KOPT-K1 (cell line): ENCODE data around the gene THRAP3.

Experiments used
- H3K27ac ChIP-seq: fragments of 200-600 bp; sonication (generic); 2 replicates; pipeline ENCODE4 v1.5.1; 2016; ENCODE audit warnings: antibody characterized with exemption, mild to moderate bottlenecking, low read depth, low read length; ENCODE audit not compliant: poor library complexity, severe bottlenecking
- H3K36me3 ChIP-seq: fragments of 200-600 bp; sonication (generic); 2 replicates; pipeline ENCODE4 v1.5.1; 2017; ENCODE audit warnings: antibody characterized with exemption, mild to moderate bottlenecking, low read length, moderate library complexity; ENCODE audit not compliant: insufficient read depth
- H3K9me3 ChIP-seq: fragments of 200-600 bp; sonication (generic); 2 replicates; pipeline ENCODE4 v1.5.1; 2017; ENCODE audit warnings: antibody characterized with exemption, low read length, mild to moderate bottlenecking; ENCODE audit not compliant: insufficient read depth, poor library complexity, severe bottlenecking

Gene THRAP3

GRCh38 chr1:36253161-36253862 is 29.1 kb downstream of the THRAP3 start:
- Histone ChIP-seq H3K27ac (no peak overlapping the region), H3K9me3 (no peaks in the 10 kb centered on the region), H3K36me3 (peaks cover 73% of the 10 kb centered on the region)

- H3K9me3 ChIP-seq: no peaks in the 10 kb centered on the region
- H3K27ac ChIP-seq: no peak overlapping the region
- peaks cover 82% of the 10 kb centered on the region for H3K36me3 ChIP-seq
Observed at GRCh38 chr1:36256558-36257374, 32.5 kb downstream of the THRAP3 start.

GRCh38 chr1:36257375-36257767 is 33.1 kb downstream of the THRAP3 start:
- Histone ChIP-seq H3K36me3 (peaks cover 86% of the 10 kb centered on the region), H3K27ac (no peak overlapping the region), H3K9me3 (no peaks in the 10 kb centered on the region)

GRCh38 chr1:36258960-36259344 is 34.7 kb downstream of the THRAP3 start:
- H3K27ac ChIP-seq: no peak overlapping the region

DNA sequence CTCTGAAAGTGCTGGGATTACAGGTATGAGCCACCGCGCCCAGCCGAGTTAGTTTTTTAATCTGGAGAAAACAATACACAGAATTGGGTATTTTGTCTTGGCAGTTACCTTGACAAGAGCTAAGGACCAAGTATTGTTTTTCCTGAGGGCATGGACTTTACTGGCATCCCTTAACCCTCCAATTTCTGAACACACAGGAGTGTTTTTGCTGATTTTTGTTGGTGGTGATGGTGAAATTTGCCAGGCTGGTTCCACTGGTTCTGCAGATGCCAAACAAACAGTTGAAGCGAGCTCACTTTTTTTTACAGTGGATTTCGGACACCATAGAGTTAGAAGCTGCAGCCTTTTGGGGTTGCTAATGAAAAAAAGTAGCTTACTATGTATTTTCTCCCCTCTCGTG is 44.7 kb downstream of the THRAP3 start:
- H3K9me3 ChIP-seq: no peaks in the 10 kb centered on the region
- H3K27ac ChIP-seq: no peak overlapping the region
- H3K36me3 ChIP-seq: peaks cover 94% of the 10 kb centered on the region

More at GRCh38 chr1:36258960-36259344, 34.7 kb downstream of the THRAP3 start:
- Histone ChIP-seq H3K36me3 (peaks cover 88% of the 10 kb centered on the region), H3K9me3 (no peaks in the 10 kb centered on the region)

DNA sequence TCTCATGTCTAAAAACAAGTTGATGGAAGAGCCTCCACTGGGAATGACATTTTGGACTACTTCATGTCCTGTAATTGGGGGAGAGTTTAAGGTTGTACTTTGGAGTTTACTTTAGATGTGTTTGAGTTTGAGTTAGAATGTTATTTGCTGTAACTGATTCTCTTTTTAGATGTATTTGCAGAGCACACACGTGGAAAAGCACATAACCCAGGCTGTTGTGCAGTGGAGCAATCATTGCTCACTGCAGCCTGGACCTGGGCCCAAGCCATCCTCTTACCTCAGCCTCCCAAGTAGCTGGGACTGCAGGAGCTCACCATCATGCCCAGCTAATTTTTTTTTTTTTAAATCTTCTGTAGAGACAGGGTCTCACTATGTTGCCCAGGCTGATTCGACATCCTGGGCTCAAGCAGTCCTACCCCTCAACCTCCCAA is 45.2 kb downstream of the THRAP3 start:
- H3K27ac ChIP-seq: no peak overlapping the region
- peaks cover 94% of the 10 kb centered on the region for H3K36me3 ChIP-seq
- no peaks in the 10 kb centered on the region for H3K9me3 ChIP-seq

DNA sequence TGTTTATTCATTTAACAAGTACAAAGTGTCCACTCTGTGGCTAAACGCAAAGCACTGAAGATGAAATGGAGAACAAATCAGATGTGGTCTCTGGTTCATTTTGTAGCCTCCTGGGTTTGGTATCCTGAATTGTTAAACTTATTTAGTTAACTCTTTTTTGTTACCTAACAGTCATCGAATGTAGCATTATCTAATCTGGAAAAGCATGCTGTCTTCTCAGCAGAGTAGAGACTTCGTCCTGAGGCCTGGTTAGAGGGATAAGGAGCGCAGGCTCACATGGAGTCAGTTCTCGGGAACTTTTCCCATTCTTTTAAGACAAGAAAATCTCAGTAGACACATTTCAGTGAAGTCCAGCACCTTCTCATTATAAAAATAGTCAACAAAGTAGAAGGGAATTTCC is 48.8 kb downstream of the THRAP3 start:
- Histone ChIP-seq H3K9me3 (no peaks in the 10 kb centered on the region), H3K36me3 (peaks cover 80% of the 10 kb centered on the region), H3K27ac (no peak overlapping the region)

- peaks cover 73% of the 10 kb centered on the region for H3K36me3 ChIP-seq
- no peaks in the 10 kb centered on the region for H3K9me3 ChIP-seq
- no peak overlapping the region for H3K27ac ChIP-seq
Observed at GRCh38 chr1:36274201-36274600, 50.0 kb downstream of the THRAP3 start.

- peaks cover 58% of the 10 kb centered on the region for H3K36me3 ChIP-seq
- H3K27ac ChIP-seq: no peak overlapping the region
Observed at GRCh38 chr1:36276688-36277087, 52.4 kb downstream of the THRAP3 start.

DNA sequence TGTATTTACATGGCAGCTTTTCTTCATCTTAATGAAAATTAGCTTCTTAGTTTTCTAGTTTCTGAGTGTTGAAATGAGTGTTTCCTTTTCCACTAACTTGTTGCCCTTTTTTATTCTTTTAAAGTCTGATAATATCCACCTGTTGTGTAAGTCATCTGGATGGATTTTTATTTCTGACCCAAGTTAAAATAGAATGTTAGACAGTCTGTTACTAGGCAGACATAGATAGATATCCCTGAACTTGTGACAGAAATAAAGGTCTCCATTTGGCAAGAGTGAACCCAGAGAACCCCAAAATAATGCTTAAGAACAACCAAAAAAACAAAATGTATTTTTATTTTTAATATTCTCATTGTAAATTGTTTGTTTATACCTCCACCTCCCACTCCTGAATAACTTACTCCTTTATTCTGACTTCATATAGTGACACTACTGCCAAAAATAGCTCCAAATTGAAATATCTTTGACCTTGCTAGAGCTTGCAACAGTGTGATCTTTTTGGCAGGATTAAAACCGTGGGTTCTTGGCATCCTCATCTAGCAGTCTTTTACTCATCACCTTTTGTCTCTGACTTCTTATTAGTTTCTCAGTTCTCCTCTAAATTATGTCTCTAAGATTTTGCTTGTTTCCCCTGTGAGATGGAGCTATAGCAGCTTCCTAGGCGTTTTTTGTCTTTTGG is 55.0 kb downstream of the THRAP3 start:
- Histone ChIP-seq H3K9me3 (no peaks in the 10 kb centered on the region), H3K36me3 (peaks cover 55% of the 10 kb centered on the region), H3K27ac (no peak overlapping the region)

More at GRCh38 chr1:36276688-36277087, 52.4 kb downstream of the THRAP3 start:
- no peaks in the 10 kb centered on the region for H3K9me3 ChIP-seq

- Histone ChIP-seq H3K9me3 (no peaks in the 10 kb centered on the region), H3K36me3 (peaks cover 55% of the 10 kb centered on the region), H3K27ac (no peak overlapping the region)
Observed at GRCh38 chr1:36279789-36280296, 55.6 kb downstream of the THRAP3 start.

GRCh38 chr1:36284061-36284460 is 59.8 kb downstream of the THRAP3 start:
- no peak overlapping the region for H3K27ac ChIP-seq
- no peaks in the 10 kb centered on the region for H3K9me3 ChIP-seq
- peaks cover 81% of the 10 kb centered on the region for H3K36me3 ChIP-seq

- peaks cover 86% of the 10 kb centered on the region for H3K36me3 ChIP-seq
- H3K27ac ChIP-seq: no peak overlapping the region
Observed at GRCh38 chr1:36284517-36284916, 60.3 kb downstream of the THRAP3 start.

DNA sequence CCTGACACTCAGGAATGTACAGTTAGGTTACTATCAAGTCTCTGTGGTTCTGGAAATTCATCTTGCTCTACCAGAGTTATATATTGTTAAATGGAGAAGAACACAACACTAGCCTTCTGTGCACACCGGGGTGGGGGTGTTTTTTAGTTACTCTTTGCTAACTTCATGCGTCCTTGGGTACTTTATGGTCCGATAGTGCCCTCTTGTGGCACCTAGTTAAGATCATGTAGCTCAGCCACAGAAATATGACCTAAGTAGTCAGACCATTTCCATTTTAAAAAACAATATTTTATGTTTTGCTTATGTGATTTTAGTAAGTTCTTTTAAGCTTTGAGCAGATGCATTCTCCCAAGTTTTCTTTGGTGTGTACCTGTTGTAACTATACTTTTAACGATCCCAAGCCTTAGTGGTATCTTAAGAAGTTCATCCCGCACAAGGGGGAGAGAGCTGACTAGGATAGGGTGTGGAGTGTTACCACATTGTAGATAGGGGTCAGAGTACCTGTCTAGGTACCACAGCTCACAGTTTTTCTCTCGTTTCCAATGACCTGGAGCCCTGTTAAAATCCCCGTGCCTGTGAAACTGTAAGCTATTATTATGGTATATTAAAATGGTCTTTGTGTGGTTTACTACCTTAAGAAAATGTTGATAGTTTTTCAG is 61.3 kb downstream of the THRAP3 start:
- H3K27ac ChIP-seq: no peak overlapping the region
- peaks cover 94% of the 10 kb centered on the region for H3K36me3 ChIP-seq
- H3K9me3 ChIP-seq: no peaks in the 10 kb centered on the region

More at GRCh38 chr1:36284517-36284916, 60.3 kb downstream of the THRAP3 start:
- H3K9me3 ChIP-seq: no peaks in the 10 kb centered on the region
